WTC11 (cell line): ENCODE data around the gene KRTAP4-16. TPM values are rescaled to one million over a fixed set of nuclear protein-coding genes. Genes with fewer than 3 reads are reported as not detected.

Source experiments
- ATAC-seq: fragments of 200-7000 bp; cut with Tn5 transposase; 2 replicates; pipeline ENCODE4 v1.10.0; 2021; ENCODE audit warnings: mild to moderate bottlenecking, moderate library complexity
- CTCF ChIA-PET: fragments of 300-600 bp; sonication (Branson Sonifier 250); formaldehyde crosslinking; loops from one replicate; lab custom pipeline; 2021; ENCODE audit warnings: antibody characterized with exemption; lab: Charles Lee
- POLR2A ChIA-PET: fragments of 350-600 bp; sonication (Branson Sonifier 250); formaldehyde crosslinking; loops from one replicate; lab custom pipeline; 2021; ENCODE audit warnings: antibody characterized with exemption; lab: Charles Lee
- DNase-seq: peaks from one replicate; pipeline ENCODE4 v3.0.0; 2021; ENCODE audit warnings: low spot score
- H3K27ac Mint-ChIP-seq: 2 replicates; pipeline ENCODE4 v1.8.0; 2021; ENCODE audit warnings: mixed read lengths
- H3K27me3 Mint-ChIP-seq: 2 replicates; pipeline ENCODE4 v1.8.0; 2021; ENCODE audit warnings: low read depth, mild to moderate bottlenecking, moderate library complexity, mixed read lengths
- H3K36me3 Mint-ChIP-seq: 2 replicates; pipeline ENCODE4 v1.8.0; 2021; ENCODE audit warnings: mixed read lengths
- H3K4me1 Mint-ChIP-seq: 2 replicates; pipeline ENCODE4 v1.8.0; 2022; ENCODE audit warnings: mixed read lengths
- H3K4me3 Mint-ChIP-seq: 2 replicates; pipeline ENCODE4 v1.8.0; 2021; ENCODE audit warnings: mild to moderate bottlenecking, moderate library complexity, mixed read lengths
- H3K9me3 Mint-ChIP-seq: 2 replicates; pipeline ENCODE4 v1.8.0; 2021; ENCODE audit warnings: mixed read lengths
- ATF1 ChIP-seq: sonication (generic); formaldehyde crosslinking; IDR thresholded peaks from 2 replicates; pipeline ENCODE4 v1.8.1; 2023; ENCODE audit warnings: mild to moderate bottlenecking, moderate library complexity, missing genetic modification reagents
- ELF4 ChIP-seq: sonication (generic); formaldehyde crosslinking; IDR thresholded peaks from 2 replicates; pipeline ENCODE4 v1.8.1; 2022; ENCODE audit warnings: low read depth, mild to moderate bottlenecking, moderate library complexity, missing genetic modification reagents
- ESRRA ChIP-seq: sonication (generic); formaldehyde crosslinking; IDR thresholded peaks from 2 replicates; pipeline ENCODE4 v1.8.1; 2022; ENCODE audit warnings: mild to moderate bottlenecking, missing genetic modification reagents, borderline replicate concordance
- GTF2I ChIP-seq: fragments of 250-450 bp; sonication (Bioruptor Pico); conservative IDR thresholded peaks from 2 replicates; pipeline ENCODE4 v1.4.0; 2021; ENCODE audit warnings: mild to moderate bottlenecking
- IRF2 ChIP-seq: sonication (generic); formaldehyde crosslinking; IDR thresholded peaks from 2 replicates; pipeline ENCODE4 v1.8.0; 2022; ENCODE audit warnings: low read depth, missing genetic modification reagents, borderline replicate concordance
- JUN ChIP-seq: sonication (generic); formaldehyde crosslinking; IDR thresholded peaks from 2 replicates; pipeline ENCODE4 v1.8.0; 2023; ENCODE audit warnings: mild to moderate bottlenecking, missing genetic modification reagents
- KAT7 ChIP-seq: sonication (generic); formaldehyde crosslinking; IDR thresholded peaks from 2 replicates; pipeline ENCODE4 v1.8.1; 2023; ENCODE audit warnings: missing genetic modification reagents, mild to moderate bottlenecking, borderline replicate concordance
- MXD4 ChIP-seq: fragments of 250-450 bp; sonication (Bioruptor Pico); IDR thresholded peaks from 2 replicates; pipeline ENCODE4 v1.8.0; 2021; ENCODE audit warnings: mild to moderate bottlenecking, moderate library complexity, borderline replicate concordance
- NFATC4 ChIP-seq: fragments of 250-450 bp; sonication (Bioruptor Pico); IDR thresholded peaks from 2 replicates; pipeline ENCODE4 v1.9.0; 2021; ENCODE audit warnings: mild to moderate bottlenecking
- NR3C1 ChIP-seq: sonication (generic); formaldehyde crosslinking; conservative IDR thresholded peaks from 2 replicates; pipeline ENCODE4 v1.8.1; 2023; ENCODE audit warnings: low read depth, mild to moderate bottlenecking, missing genetic modification reagents
- SMAD4 ChIP-seq: sonication (generic); formaldehyde crosslinking; IDR thresholded peaks from 2 replicates; pipeline ENCODE4 v1.8.0; 2022; ENCODE audit warnings: mild to moderate bottlenecking, missing genetic modification reagents
- TCF7 ChIP-seq: sonication (generic); formaldehyde crosslinking; IDR thresholded peaks from 2 replicates; pipeline ENCODE4 v1.8.0; 2022; ENCODE audit warnings: mild to moderate bottlenecking, low read depth, missing genetic modification reagents, moderate library complexity
- ZNF219 ChIP-seq: sonication (generic); formaldehyde crosslinking; IDR thresholded peaks from 2 replicates; pipeline ENCODE4 v1.8.0; 2023; ENCODE audit warnings: missing genetic modification reagents, mild to moderate bottlenecking, borderline replicate concordance
- ZNF232 ChIP-seq: sonication (generic); formaldehyde crosslinking; IDR thresholded peaks from 2 replicates; pipeline ENCODE4 v1.8.0; 2022; ENCODE audit warnings: mild to moderate bottlenecking, missing genetic modification reagents
- ZNF396 ChIP-seq: fragments of 250-450 bp; sonication (Bioruptor Pico); IDR thresholded peaks from 2 replicates; pipeline ENCODE4 v1.8.0; 2021; ENCODE audit warnings: mild to moderate bottlenecking, moderate library complexity, borderline replicate concordance
- ZNF423 ChIP-seq: fragments of 250-450 bp; sonication (Bioruptor Pico); IDR thresholded peaks from 2 replicates; pipeline ENCODE4 v2.1.2; 2022; ENCODE audit warnings: mild to moderate bottlenecking, moderate library complexity
- total RNA-seq: library from RNA; stranded (reverse); gene quantifications from 3 replicates; pipeline ENCODE4 v1.2.3, GENCODE V29; 2021
- TF ChIP-seq, protein P1 (sequence below): sonication (generic); formaldehyde crosslinking; IDR thresholded peaks from 2 replicates; pipeline ENCODE4 v1.8.1; 2023; ENCODE audit warnings: mild to moderate bottlenecking, missing genetic modification reagents, borderline replicate concordance
- TF ChIP-seq, protein P2 (sequence below): sonication (generic); formaldehyde crosslinking; IDR thresholded peaks from 2 replicates; pipeline ENCODE4 v1.8.0; 2022; ENCODE audit warnings: mild to moderate bottlenecking, missing genetic modification reagents
- TF ChIP-seq, protein P3 (sequence below): sonication (generic); formaldehyde crosslinking; IDR thresholded peaks from 2 replicates; pipeline ENCODE4 v1.8.0; 2022; ENCODE audit warnings: missing genetic modification reagents
- TF ChIP-seq, protein P4 (sequence below): sonication (generic); formaldehyde crosslinking; IDR thresholded peaks from 2 replicates; pipeline ENCODE4 v1.8.0; 2023; ENCODE audit warnings: mild to moderate bottlenecking, missing genetic modification reagents
- TF ChIP-seq, protein P5 (sequence below): sonication (generic); formaldehyde crosslinking; IDR thresholded peaks from 2 replicates; pipeline ENCODE4 v1.8.1; 2022; ENCODE audit warnings: low read depth, missing genetic modification reagents, borderline replicate concordance
- TF ChIP-seq, protein P6 (sequence below): fragments of 250-450 bp; sonication (Bioruptor Pico); IDR thresholded peaks from 2 replicates; pipeline ENCODE4 v1.8.0; 2021; ENCODE audit warnings: mild to moderate bottlenecking

Gene KRTAP4-16
- total RNA-seq, 1 experiment from 2014 or later, result not detected

DNA sequence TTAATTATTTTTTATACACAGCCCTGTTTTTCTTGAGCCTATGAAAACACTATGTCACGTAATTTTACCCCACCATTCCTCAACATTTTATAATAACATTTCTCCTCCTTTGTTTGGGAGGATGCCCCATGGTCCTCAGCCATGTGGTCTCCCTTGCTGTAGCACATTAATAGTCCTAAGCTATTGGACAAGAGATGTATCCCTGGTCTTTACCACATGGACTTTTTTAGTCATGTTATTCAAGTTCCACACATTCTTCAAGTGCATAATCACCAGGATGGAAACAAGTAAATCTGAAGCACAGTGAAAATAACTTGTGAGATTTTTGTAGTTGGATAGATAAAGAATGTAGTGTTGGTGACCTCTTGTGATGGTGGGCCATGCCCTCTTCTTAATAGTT lies 40.0 kb downstream of the KRTAP4-16 start:
- no peaks in the 10 kb centered on the region for H3K27me3 Mint-ChIP-seq
- H3K4me1 Mint-ChIP-seq, result peaks cover 17% of the 10 kb centered on the region
- ChIA-PET POLR2A (no interaction called here), CTCF (no interaction called here)
- TF ChIP-seq MXD4 (CRISPR knock-in tag) (no peak), NR3C1 (no peak), ESRRA (CRISPR knock-in tag) (no peak), ZNF219 (CRISPR knock-in tag) (no peak), GTF2I (CRISPR knock-in tag) (no peak)
- no peak for DNase-seq
- peaks cover 4% of the 10 kb centered on the region; the same call in 1 of the 2 replicates for H3K36me3 Mint-ChIP-seq
- ATAC-seq, result no peak
- H3K27ac Mint-ChIP-seq, result no peak overlapping the region
- H3K4me3 Mint-ChIP-seq, result no peak overlapping the region
- peaks cover 8% of the 10 kb centered on the region for H3K9me3 Mint-ChIP-seq

DNA sequence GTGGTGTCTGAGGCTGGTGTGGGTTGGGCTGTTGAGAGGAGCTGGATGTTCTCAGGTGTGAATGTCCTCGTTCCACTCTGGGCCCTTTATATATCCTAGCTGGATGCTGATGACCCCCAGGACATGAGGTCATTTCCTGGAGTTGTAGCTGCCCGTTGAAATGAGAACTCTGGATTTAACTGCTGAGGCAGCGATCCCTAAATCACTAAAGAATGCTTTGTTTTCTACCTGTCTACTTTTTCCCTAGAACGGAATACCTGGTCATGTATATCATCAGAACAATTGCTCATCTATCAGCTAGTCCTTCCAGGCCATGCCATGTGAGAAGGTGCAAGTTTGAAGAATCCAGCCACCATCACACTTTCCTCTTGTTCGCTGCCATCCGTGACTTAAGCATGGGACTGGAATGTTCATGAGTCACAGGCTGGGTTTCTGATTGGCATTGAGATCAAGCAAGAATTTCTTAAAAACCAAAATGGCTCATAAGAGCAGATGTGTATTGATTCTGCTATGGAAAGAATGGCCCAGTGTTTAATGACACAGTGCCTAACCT lies 41.9 kb downstream of the KRTAP4-16 start, which contains the start of gene KRTAP2-3:
TSS of gene KRTAP2-3 (minus strand) at position 63 of the 553 bp plus-strand sequence. CDS start 64 bp downstream, outside the sequence.
- H3K27ac Mint-ChIP-seq, result peak within 1 kb of the TSS; percentile 60; the same call in 1 of the 2 replicates
- ATAC-seq, result peak; percentile 16; the same call in 1 of the 2 replicates
- no peak for TF ChIP-seq ZNF396
- TF ChIP-seq, protein P1, sequence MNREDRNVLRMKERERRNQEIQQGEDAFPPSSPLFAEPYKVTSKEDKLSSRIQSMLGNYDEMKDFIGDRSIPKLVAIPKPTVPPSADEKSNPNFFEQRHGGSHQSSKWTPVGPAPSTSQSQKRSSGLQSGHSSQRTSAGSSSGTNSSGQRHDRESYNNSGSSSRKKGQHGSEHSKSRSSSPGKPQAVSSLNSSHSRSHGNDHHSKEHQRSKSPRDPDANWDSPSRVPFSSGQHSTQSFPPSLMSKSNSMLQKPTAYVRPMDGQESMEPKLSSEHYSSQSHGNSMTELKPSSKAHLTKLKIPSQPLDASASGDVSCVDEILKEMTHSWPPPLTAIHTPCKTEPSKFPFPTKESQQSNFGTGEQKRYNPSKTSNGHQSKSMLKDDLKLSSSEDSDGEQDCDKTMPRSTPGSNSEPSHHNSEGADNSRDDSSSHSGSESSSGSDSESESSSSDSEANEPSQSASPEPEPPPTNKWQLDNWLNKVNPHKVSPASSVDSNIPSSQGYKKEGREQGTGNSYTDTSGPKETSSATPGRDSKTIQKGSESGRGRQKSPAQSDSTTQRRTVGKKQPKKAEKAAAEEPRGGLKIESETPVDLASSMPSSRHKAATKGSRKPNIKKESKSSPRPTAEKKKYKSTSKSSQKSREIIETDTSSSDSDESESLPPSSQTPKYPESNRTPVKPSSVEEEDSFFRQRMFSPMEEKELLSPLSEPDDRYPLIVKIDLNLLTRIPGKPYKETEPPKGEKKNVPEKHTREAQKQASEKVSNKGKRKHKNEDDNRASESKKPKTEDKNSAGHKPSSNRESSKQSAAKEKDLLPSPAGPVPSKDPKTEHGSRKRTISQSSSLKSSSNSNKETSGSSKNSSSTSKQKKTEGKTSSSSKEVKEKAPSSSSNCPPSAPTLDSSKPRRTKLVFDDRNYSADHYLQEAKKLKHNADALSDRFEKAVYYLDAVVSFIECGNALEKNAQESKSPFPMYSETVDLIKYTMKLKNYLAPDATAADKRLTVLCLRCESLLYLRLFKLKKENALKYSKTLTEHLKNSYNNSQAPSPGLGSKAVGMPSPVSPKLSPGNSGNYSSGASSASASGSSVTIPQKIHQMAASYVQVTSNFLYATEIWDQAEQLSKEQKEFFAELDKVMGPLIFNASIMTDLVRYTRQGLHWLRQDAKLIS (CRISPR knock-in tag), result no peak
- TF ChIP-seq IRF2 (CRISPR knock-in tag), result no peak
- TF ChIP-seq ZNF423 (CRISPR knock-in tag), result no peak
- no peak for TF ChIP-seq JUN (CRISPR knock-in tag)
- TF ChIP-seq, protein P2, sequence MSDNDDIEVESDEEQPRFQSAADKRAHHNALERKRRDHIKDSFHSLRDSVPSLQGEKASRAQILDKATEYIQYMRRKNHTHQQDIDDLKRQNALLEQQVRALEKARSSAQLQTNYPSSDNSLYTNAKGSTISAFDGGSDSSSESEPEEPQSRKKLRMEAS (CRISPR knock-in tag), result no peak
- TF ChIP-seq ZNF232 (CRISPR knock-in tag), result no peak
- TF ChIP-seq, protein P3, sequence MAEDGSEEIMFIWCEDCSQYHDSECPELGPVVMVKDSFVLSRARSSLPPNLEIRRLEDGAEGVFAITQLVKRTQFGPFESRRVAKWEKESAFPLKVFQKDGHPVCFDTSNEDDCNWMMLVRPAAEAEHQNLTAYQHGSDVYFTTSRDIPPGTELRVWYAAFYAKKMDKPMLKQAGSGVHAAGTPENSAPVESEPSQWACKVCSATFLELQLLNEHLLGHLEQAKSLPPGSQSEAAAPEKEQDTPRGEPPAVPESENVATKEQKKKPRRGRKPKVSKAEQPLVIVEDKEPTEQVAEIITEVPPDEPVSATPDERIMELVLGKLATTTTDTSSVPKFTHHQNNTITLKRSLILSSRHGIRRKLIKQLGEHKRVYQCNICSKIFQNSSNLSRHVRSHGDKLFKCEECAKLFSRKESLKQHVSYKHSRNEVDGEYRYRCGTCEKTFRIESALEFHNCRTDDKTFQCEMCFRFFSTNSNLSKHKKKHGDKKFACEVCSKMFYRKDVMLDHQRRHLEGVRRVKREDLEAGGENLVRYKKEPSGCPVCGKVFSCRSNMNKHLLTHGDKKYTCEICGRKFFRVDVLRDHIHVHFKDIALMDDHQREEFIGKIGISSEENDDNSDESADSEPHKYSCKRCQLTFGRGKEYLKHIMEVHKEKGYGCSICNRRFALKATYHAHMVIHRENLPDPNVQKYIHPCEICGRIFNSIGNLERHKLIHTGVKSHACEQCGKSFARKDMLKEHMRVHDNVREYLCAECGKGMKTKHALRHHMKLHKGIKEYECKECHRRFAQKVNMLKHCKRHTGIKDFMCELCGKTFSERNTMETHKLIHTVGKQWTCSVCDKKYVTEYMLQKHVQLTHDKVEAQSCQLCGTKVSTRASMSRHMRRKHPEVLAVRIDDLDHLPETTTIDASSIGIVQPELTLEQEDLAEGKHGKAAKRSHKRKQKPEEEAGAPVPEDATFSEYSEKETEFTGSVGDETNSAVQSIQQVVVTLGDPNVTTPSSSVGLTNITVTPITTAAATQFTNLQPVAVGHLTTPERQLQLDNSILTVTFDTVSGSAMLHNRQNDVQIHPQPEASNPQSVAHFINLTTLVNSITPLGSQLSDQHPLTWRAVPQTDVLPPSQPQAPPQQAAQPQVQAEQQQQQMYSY (CRISPR knock-in tag), result no peak
- TF ChIP-seq ATF1, result no peak
- TF ChIP-seq, protein P4, sequence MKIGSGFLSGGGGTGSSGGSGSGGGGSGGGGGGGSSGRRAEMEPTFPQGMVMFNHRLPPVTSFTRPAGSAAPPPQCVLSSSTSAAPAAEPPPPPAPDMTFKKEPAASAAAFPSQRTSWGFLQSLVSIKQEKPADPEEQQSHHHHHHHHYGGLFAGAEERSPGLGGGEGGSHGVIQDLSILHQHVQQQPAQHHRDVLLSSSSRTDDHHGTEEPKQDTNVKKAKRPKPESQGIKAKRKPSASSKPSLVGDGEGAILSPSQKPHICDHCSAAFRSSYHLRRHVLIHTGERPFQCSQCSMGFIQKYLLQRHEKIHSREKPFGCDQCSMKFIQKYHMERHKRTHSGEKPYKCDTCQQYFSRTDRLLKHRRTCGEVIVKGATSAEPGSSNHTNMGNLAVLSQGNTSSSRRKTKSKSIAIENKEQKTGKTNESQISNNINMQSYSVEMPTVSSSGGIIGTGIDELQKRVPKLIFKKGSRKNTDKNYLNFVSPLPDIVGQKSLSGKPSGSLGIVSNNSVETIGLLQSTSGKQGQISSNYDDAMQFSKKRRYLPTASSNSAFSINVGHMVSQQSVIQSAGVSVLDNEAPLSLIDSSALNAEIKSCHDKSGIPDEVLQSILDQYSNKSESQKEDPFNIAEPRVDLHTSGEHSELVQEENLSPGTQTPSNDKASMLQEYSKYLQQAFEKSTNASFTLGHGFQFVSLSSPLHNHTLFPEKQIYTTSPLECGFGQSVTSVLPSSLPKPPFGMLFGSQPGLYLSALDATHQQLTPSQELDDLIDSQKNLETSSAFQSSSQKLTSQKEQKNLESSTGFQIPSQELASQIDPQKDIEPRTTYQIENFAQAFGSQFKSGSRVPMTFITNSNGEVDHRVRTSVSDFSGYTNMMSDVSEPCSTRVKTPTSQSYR (CRISPR knock-in tag), result no peak
- TF ChIP-seq KAT7 (CRISPR knock-in tag), result no peak
- TF ChIP-seq NFATC4 (CRISPR knock-in tag), result no peak
- no peak for TF ChIP-seq ELF4 (CRISPR knock-in tag)
- TF ChIP-seq, protein P5, sequence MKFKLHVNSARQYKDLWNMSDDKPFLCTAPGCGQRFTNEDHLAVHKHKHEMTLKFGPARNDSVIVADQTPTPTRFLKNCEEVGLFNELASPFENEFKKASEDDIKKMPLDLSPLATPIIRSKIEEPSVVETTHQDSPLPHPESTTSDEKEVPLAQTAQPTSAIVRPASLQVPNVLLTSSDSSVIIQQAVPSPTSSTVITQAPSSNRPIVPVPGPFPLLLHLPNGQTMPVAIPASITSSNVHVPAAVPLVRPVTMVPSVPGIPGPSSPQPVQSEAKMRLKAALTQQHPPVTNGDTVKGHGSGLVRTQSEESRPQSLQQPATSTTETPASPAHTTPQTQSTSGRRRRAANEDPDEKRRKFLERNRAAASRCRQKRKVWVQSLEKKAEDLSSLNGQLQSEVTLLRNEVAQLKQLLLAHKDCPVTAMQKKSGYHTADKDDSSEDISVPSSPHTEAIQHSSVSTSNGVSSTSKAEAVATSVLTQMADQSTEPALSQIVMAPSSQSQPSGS (CRISPR knock-in tag), result no peak
- TF ChIP-seq, protein P6, sequence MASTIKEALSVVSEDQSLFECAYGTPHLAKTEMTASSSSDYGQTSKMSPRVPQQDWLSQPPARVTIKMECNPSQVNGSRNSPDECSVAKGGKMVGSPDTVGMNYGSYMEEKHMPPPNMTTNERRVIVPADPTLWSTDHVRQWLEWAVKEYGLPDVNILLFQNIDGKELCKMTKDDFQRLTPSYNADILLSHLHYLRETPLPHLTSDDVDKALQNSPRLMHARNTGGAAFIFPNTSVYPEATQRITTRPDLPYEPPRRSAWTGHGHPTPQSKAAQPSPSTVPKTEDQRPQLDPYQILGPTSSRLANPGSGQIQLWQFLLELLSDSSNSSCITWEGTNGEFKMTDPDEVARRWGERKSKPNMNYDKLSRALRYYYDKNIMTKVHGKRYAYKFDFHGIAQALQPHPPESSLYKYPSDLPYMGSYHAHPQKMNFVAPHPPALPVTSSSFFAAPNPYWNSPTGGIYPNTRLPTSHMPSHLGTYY, result no peak
- no peak for TF ChIP-seq TCF7 (CRISPR knock-in tag)
- no peak for TF ChIP-seq SMAD4 (CRISPR knock-in tag)
- no peak for TF ChIP-seq NR3C1

More for the DNA sequence above, 41.9 kb downstream of the KRTAP4-16 start, which contains the start of gene KRTAP2-3:
- no peak for DNase-seq
- ChIA-PET POLR2A (no interaction called here), CTCF (interaction anchor here (1.1 kb wide), 1 partner anchor 21 kb away, joined by 3 read pairs; no protein-coding TSS in a partner anchor)
- Mint-ChIP-seq H3K9me3 (peaks cover 8% of the 10 kb centered on the region), H3K4me3 (no peak within 1 kb of the TSS), H3K4me1 (peaks cover 13% of the 10 kb centered on the region), H3K27me3 (no peaks in the 10 kb centered on the region), H3K36me3 (peaks cover 4% of the 10 kb centered on the region; the same call in 1 of the 2 replicates)
